Liver (tissue), 3 donors: ENCODE measurements around the gene HNRNPL.

Source experiments
- ATF3 ChIP-seq: IDR thresholded peaks from 2 replicates; pipeline ENCODE4 v1.6.1; 2016; ENCODE audit warnings: antibody characterized with exemption
- EGR1 ChIP-seq, 2 donors: IDR thresholded peaks; 2 replicates each; pipeline ENCODE4 v1.6.1; 2016 to 2018; ENCODE audit warnings: antibody characterized with exemption in 2 of 2, low read depth in 2 of 2
- FOXA1 ChIP-seq: IDR thresholded peaks from 2 replicates; pipeline ENCODE4 v1.6.1; 2016; ENCODE audit warnings: antibody characterized with exemption
- GABPA ChIP-seq, 2 donors: IDR thresholded peaks in 1 of 2; conservative IDR thresholded peaks in 1 of 2; 2 replicates each; pipeline ENCODE4 v1.6.1; 2016; ENCODE audit warnings: antibody characterized with exemption in 2 of 2, mild to moderate bottlenecking in 1 of 2, moderate library complexity in 1 of 2
- JUND ChIP-seq, 2 donors: IDR thresholded peaks; 2 replicates each; pipeline ENCODE4 v1.6.1; 2016; ENCODE audit warnings: antibody characterized with exemption in 2 of 2
- RAD21 ChIP-seq, 2 donors: IDR thresholded peaks; 2 replicates each; pipeline ENCODE4 v1.6.1; 2016; ENCODE audit warnings: antibody characterized with exemption in 2 of 2, mild to moderate bottlenecking in 2 of 2
- SP1 ChIP-seq: IDR thresholded peaks from 2 replicates; pipeline ENCODE4 v1.6.1; 2018; ENCODE audit warnings: antibody characterized with exemption, mild to moderate bottlenecking
- TAF1 ChIP-seq: conservative IDR thresholded peaks from 2 replicates; pipeline ENCODE4 v1.6.1; 2016; ENCODE audit warnings: antibody characterized with exemption, mild to moderate bottlenecking
- YY1 ChIP-seq: IDR thresholded peaks from 2 replicates; pipeline ENCODE4 v1.6.1; 2016; ENCODE audit warnings: antibody characterized with exemption, mild to moderate bottlenecking
- TF ChIP-seq, protein P1 (sequence below): fragments of 150-350 bp; IDR thresholded peaks from 2 replicates; pipeline ENCODE4 v1.5.1; 2017; ENCODE audit warnings: improper control_type of control experiment, low read depth, low read length; ENCODE audit not compliant: missing input control
- TF ChIP-seq, protein P2 (sequence below): IDR thresholded peaks from 2 replicates; pipeline ENCODE4 v1.6.1; 2016; ENCODE audit warnings: antibody characterized with exemption
- TF ChIP-seq, protein P3 (sequence below): IDR thresholded peaks from 2 replicates; pipeline ENCODE4 v1.6.1; 2016; ENCODE audit warnings: antibody characterized with exemption, mild to moderate bottlenecking
- TF ChIP-seq, protein P4 (sequence below): IDR thresholded peaks from 2 replicates; pipeline ENCODE4 v1.6.1; 2016; ENCODE audit warnings: antibody characterized with exemption
- donor health status: healthy.
- donor health status: healthy.

DNA sequence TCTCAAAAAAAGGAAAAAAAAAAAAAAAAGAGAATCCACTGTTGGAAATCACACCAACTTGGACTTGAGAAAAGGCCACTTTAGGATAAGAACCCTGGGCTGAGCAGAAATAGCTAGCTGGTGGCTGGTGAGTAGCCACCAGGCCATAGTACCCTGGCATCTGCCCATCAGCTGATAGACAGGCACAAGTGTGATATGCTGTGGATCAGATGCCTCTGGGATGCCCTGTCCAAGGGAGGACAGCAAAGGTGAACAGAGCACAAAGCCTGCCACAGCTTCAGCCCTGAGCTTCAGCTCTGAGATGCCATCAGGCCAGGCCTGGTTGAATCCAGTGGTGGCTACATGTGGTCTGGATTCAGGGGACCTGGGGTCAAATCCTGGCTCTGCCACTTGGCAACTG, 40.9 kb upstream of the HNRNPL start:
- no peak for TF ChIP-seq RAD21 (IDR thresholded peaks at IDR 0.05)
- TF ChIP-seq, protein P1, sequence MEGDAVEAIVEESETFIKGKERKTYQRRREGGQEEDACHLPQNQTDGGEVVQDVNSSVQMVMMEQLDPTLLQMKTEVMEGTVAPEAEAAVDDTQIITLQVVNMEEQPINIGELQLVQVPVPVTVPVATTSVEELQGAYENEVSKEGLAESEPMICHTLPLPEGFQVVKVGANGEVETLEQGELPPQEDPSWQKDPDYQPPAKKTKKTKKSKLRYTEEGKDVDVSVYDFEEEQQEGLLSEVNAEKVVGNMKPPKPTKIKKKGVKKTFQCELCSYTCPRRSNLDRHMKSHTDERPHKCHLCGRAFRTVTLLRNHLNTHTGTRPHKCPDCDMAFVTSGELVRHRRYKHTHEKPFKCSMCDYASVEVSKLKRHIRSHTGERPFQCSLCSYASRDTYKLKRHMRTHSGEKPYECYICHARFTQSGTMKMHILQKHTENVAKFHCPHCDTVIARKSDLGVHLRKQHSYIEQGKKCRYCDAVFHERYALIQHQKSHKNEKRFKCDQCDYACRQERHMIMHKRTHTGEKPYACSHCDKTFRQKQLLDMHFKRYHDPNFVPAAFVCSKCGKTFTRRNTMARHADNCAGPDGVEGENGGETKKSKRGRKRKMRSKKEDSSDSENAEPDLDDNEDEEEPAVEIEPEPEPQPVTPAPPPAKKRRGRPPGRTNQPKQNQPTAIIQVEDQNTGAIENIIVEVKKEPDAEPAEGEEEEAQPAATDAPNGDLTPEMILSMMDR, result no peak
- no peak for TF ChIP-seq EGR1 (IDR thresholded peaks at IDR 0.05; ENCODE audit: low read depth in 2 of 2)
- TF ChIP-seq, protein P2, sequence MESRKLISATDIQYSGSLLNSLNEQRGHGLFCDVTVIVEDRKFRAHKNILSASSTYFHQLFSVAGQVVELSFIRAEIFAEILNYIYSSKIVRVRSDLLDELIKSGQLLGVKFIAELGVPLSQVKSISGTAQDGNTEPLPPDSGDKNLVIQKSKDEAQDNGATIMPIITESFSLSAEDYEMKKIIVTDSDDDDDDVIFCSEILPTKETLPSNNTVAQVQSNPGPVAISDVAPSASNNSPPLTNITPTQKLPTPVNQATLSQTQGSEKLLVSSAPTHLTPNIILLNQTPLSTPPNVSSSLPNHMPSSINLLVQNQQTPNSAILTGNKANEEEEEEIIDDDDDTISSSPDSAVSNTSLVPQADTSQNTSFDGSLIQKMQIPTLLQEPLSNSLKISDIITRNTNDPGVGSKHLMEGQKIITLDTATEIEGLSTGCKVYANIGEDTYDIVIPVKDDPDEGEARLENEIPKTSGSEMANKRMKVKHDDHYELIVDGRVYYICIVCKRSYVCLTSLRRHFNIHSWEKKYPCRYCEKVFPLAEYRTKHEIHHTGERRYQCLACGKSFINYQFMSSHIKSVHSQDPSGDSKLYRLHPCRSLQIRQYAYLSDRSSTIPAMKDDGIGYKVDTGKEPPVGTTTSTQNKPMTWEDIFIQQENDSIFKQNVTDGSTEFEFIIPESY, result no peak
- TF ChIP-seq, protein P3, sequence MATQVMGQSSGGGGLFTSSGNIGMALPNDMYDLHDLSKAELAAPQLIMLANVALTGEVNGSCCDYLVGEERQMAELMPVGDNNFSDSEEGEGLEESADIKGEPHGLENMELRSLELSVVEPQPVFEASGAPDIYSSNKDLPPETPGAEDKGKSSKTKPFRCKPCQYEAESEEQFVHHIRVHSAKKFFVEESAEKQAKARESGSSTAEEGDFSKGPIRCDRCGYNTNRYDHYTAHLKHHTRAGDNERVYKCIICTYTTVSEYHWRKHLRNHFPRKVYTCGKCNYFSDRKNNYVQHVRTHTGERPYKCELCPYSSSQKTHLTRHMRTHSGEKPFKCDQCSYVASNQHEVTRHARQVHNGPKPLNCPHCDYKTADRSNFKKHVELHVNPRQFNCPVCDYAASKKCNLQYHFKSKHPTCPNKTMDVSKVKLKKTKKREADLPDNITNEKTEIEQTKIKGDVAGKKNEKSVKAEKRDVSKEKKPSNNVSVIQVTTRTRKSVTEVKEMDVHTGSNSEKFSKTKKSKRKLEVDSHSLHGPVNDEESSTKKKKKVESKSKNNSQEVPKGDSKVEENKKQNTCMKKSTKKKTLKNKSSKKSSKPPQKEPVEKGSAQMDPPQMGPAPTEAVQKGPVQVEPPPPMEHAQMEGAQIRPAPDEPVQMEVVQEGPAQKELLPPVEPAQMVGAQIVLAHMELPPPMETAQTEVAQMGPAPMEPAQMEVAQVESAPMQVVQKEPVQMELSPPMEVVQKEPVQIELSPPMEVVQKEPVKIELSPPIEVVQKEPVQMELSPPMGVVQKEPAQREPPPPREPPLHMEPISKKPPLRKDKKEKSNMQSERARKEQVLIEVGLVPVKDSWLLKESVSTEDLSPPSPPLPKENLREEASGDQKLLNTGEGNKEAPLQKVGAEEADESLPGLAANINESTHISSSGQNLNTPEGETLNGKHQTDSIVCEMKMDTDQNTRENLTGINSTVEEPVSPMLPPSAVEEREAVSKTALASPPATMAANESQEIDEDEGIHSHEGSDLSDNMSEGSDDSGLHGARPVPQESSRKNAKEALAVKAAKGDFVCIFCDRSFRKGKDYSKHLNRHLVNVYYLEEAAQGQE, result no peak
- TF ChIP-seq FOXA1, result no peak
- TF ChIP-seq JUND (IDR thresholded peaks at IDR 0.05), result no peak
- TF ChIP-seq SP1, result no peak
- no peak for TF ChIP-seq TAF1
- TF ChIP-seq GABPA (IDR thresholded peaks at IDR 0.05 in 1 of 2, conservative IDR thresholded peaks at IDR 0.05 in 1 of 2), result no peak
- no peak for TF ChIP-seq YY1
- no peak for TF ChIP-seq ATF3
- TF ChIP-seq, protein P4, sequence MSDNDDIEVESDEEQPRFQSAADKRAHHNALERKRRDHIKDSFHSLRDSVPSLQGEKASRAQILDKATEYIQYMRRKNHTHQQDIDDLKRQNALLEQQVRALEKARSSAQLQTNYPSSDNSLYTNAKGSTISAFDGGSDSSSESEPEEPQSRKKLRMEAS, result no peak
